ENCODE measurements around the gene PCBP3. TPM values are rescaled to one million over a fixed set of nuclear protein-coding genes. Genes with fewer than 3 reads are reported as not detected.

Gene PCBP3
- total and polyA plus RNA-seq, 2 donors (not counting 3 experiments of a cell fraction or from before 2014, with no cell fraction given): 0.06 to 1.1 TPM

DNA sequence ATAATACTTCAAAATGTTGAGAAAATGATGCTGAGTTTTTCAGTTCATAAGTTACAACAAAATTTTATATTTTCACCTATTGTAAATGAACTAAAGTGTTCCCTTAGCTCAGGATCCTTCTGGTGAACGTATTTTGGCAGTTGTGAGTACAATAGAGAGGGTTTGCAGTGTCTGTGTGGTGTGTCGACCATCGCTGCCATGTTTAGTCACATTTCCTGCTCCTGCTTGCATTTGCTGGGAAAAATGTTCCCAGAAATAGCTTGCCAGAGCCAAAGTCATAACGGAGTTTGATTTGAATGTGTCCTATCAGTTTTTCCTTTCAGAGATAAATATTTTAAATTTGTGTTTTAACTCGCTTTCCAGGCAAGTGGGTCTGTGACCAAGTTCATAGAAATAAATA, 220.9 kb downstream of the PCBP3 start:
- H3K79me2 ChIP-seq (ENCODE audit: control insufficient read depth, insufficient read depth, low read length): no peaks in the 10 kb centered on the region
- no peak overlapping the region for H3K9ac ChIP-seq (replicated peaks; ENCODE audit: extremely low read depth, insufficient read depth, low read length)
- no peaks in the 10 kb centered on the region for H3K36me3 ChIP-seq (ENCODE audit: control insufficient read depth in 2 of 2, extremely low read depth in 1 of 2, insufficient read depth in 2 of 2, low read length in 2 of 2)
- no peaks in the 10 kb centered on the region for H4K20me1 ChIP-seq (replicated peaks; ENCODE audit: control insufficient read depth, extremely low read depth, insufficient read depth, low read length)
- no peaks in the 10 kb centered on the region for H3K9me3 ChIP-seq (replicated peaks; ENCODE audit: control insufficient read depth, insufficient read depth, low read length)
- H3K4me2 ChIP-seq (ENCODE audit: insufficient read depth, low read length): no peak overlapping the region
- FAIRE-seq (no peak), DNase-seq (ENCODE audit: low read depth, low spot score) (no peak)
- BruUV-seq (replicated peaks): no TSS peak
- H3K4me3 ChIP-seq (replicated peaks in 1 of 3; ENCODE audit: insufficient read depth in 1 of 3, low read depth in 1 of 3, low read length in 3 of 3): no peak overlapping the region
- dilution Hi-C loops (cut with MboI; ENCODE audit: extremely low pct_ligation_motif_present, low sequenced_read_pairs) (no loop called here), intact Hi-C loops (cut with micrococcal nuclease) (no loop called here)
- CTCF ChIA-PET: no interaction called here
- H3K27ac ChIP-seq (ENCODE audit: insufficient read depth, low read depth, low read length): no peak overlapping the region
- no peaks in the 10 kb centered on the region for H3K4me1 ChIP-seq (ENCODE audit: control insufficient read depth, extremely low read depth, insufficient read depth, low read length)
- no peak overlapping the region for H2AFZ ChIP-seq (ENCODE audit: low read depth, low read length)
- no peaks in the 10 kb centered on the region for H3K9me1 ChIP-seq (replicated peaks; ENCODE audit: control insufficient read depth, extremely low read depth, insufficient read depth, low read length)
- TF ChIP-seq FOS (IDR thresholded peaks at IDR 0.05; ENCODE audit: borderline replicate concordance, insufficient read depth, low read length) (no peak), MYC (IDR thresholded peaks at IDR 0.05; ENCODE audit: low read depth, low read length) (no peak), GATA2 (IDR thresholded peaks at IDR 0.05; ENCODE audit: insufficient read depth, insufficient read length, low read depth, low read length) (no peak), EZH2 (IDR thresholded peaks at IDR 0.05; ENCODE audit: borderline replicate concordance, low read depth, low read length, severe bottlenecking) (no peak), POLR2A (IDR thresholded peaks at IDR 0.05; ENCODE audit: low read depth, low read length) (no peak), JUN (IDR thresholded peaks at IDR 0.05; ENCODE audit: borderline replicate concordance, insufficient read depth, insufficient read length, low read depth) (no peak), POLR2AphosphoS5 (IDR thresholded peaks at IDR 0.05; ENCODE audit: insufficient read depth, low read depth, low read length) (no peak)
- TF ChIP-seq, protein P1, sequence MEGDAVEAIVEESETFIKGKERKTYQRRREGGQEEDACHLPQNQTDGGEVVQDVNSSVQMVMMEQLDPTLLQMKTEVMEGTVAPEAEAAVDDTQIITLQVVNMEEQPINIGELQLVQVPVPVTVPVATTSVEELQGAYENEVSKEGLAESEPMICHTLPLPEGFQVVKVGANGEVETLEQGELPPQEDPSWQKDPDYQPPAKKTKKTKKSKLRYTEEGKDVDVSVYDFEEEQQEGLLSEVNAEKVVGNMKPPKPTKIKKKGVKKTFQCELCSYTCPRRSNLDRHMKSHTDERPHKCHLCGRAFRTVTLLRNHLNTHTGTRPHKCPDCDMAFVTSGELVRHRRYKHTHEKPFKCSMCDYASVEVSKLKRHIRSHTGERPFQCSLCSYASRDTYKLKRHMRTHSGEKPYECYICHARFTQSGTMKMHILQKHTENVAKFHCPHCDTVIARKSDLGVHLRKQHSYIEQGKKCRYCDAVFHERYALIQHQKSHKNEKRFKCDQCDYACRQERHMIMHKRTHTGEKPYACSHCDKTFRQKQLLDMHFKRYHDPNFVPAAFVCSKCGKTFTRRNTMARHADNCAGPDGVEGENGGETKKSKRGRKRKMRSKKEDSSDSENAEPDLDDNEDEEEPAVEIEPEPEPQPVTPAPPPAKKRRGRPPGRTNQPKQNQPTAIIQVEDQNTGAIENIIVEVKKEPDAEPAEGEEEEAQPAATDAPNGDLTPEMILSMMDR (IDR thresholded peaks at IDR 0.05; ENCODE audit: extremely low read depth in 1 of 2, insufficient read depth in 1 of 2, low read depth in 1 of 2, low read length in 2 of 2): no peak
- TF ChIP-seq, protein P2, sequence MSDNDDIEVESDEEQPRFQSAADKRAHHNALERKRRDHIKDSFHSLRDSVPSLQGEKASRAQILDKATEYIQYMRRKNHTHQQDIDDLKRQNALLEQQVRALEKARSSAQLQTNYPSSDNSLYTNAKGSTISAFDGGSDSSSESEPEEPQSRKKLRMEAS (IDR thresholded peaks at IDR 0.05; ENCODE audit: insufficient read depth, insufficient read length): no peak
- POLR2A ChIA-PET: no interaction called here
- no peaks in the 10 kb centered on the region for H3K27me3 ChIP-seq (ENCODE audit: control insufficient read depth in 2 of 2, insufficient read depth in 2 of 2, low read length in 2 of 2)

Data from endothelial cell of umbilical vein (primary cell).